Testis (tissue), 3 donors: ENCODE measurements around the gene ADORA3. TPM values are rescaled to one million over a fixed set of nuclear protein-coding genes. Genes with fewer than 3 reads are reported as not detected.

Experiments used
- DNase-seq: peaks from one replicate; pipeline ENCODE4 v3.0.0-alpha.2; 2019
- H3K27ac ChIP-seq, 2 donors: fragments of 200-600 bp; sonication (generic); one replicate each; pipeline ENCODE4 v1.5.1; 2019
- H3K27me3 ChIP-seq: fragments of 200-600 bp; sonication (generic); one replicate; pipeline ENCODE4 v1.5.1; 2019
- H3K36me3 ChIP-seq: fragments of 200-600 bp; sonication (generic); one replicate; pipeline ENCODE4 v1.5.1; 2017; ENCODE audit warnings: low read depth; ENCODE audit errors: missing control alignments
- H3K4me1 ChIP-seq: fragments of 200-600 bp; sonication (generic); one replicate; pipeline ENCODE4 v1.5.1; 2019
- H3K4me3 ChIP-seq, 2 donors: fragments of 200-600 bp; sonication (generic); one replicate each; pipeline ENCODE4 v1.5.1; 2017 to 2019
- H3K9me3 ChIP-seq: fragments of 200-600 bp; sonication (generic); one replicate; pipeline ENCODE4 v1.5.1; 2017
- POLR2A ChIP-seq: fragments of 450-650 bp; IDR thresholded peaks from one replicate; pipeline ENCODE4 v1.6.1; 2017; ENCODE audit warnings: antibody characterized with exemption, mild to moderate bottlenecking, moderate library complexity
- WGBS, 2 donors: methylation state at CpG; one replicate each; pipeline ENCODE4 v1.1.5; 2018; 5-methylcytosine and 5-hydroxymethylcytosine counted together
- intact Hi-C: fragments of 100-400 bp; cut with DNase I; formaldehyde crosslinking; loops from one replicate; pipeline ENCODE4 v1.15.1; 2023; ENCODE audit warnings: low total_unique reads
- polyA plus RNA-seq: library from polyadenylated mRNA; stranded (reverse); fragments of 350-450 nt; fragmentation: Illumina TruSeq; extraction: RNeasy Lipid Tissue Mini Kit (QIAGEN cat#74804); gene quantifications from one replicate; pipeline ENCODE4 v1.2.3, GENCODE V29; 2014; ENCODE audit warnings: low read depth, low replicate concordance; ENCODE audit not compliant: insufficient read depth
- total RNA-seq, 2 donors: library from RNA; depleted of rRNA; stranded (reverse); fragments of >200 nt; gene quantifications; one replicate each; pipeline ENCODE4 v1.2.3, GENCODE V29; 2016
- TF ChIP-seq, protein P1 (sequence below), 3 experiments: fragments of 450-650 bp in 2 of 3; fragments of 200-600 bp in 1 of 3; sonication (generic) in 1 of 3; IDR thresholded peaks; one replicate each; pipeline ENCODE4 v1.5.1; 2016 to 2019; ENCODE audit warnings: antibody characterized with exemption in 3 of 3, mild to moderate bottlenecking in 2 of 3, moderate library complexity in 1 of 3

The ADORA3 gene
- total and polyA plus RNA-seq, 3 donors from 2014 or later: 2.5 to 3.8 (median 2.8) TPM

- DNase-seq: no peak
- H3K27me3 ChIP-seq: no peaks in the 10 kb centered on the region
- no peak overlapping the region for H3K27ac ChIP-seq
- no peaks in the 10 kb centered on the region for H3K36me3 ChIP-seq
- WGBS, 2 donors: 93 to 95% methylated on average over 5 to 7 of the region's 7 CpGs
- H3K9me3 ChIP-seq: no peaks in the 10 kb centered on the region
- no peak for TF ChIP-seq POLR2A
- TF ChIP-seq, protein P1, sequence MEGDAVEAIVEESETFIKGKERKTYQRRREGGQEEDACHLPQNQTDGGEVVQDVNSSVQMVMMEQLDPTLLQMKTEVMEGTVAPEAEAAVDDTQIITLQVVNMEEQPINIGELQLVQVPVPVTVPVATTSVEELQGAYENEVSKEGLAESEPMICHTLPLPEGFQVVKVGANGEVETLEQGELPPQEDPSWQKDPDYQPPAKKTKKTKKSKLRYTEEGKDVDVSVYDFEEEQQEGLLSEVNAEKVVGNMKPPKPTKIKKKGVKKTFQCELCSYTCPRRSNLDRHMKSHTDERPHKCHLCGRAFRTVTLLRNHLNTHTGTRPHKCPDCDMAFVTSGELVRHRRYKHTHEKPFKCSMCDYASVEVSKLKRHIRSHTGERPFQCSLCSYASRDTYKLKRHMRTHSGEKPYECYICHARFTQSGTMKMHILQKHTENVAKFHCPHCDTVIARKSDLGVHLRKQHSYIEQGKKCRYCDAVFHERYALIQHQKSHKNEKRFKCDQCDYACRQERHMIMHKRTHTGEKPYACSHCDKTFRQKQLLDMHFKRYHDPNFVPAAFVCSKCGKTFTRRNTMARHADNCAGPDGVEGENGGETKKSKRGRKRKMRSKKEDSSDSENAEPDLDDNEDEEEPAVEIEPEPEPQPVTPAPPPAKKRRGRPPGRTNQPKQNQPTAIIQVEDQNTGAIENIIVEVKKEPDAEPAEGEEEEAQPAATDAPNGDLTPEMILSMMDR (IDR thresholded peaks at IDR 0.05): no peak
- H3K4me1 ChIP-seq: peaks cover 7% of the 10 kb centered on the region
- H3K4me3 ChIP-seq: no peak overlapping the region
- intact Hi-C loops: loop anchor here (10.0 kb wide), 1 partner anchor 268 kb away; the partner anchor contains the start of gene DDX20
These were observed 17.0 kb downstream of the ADORA3 start for GRCh38 chr1:111486431-111486830.

DNA sequence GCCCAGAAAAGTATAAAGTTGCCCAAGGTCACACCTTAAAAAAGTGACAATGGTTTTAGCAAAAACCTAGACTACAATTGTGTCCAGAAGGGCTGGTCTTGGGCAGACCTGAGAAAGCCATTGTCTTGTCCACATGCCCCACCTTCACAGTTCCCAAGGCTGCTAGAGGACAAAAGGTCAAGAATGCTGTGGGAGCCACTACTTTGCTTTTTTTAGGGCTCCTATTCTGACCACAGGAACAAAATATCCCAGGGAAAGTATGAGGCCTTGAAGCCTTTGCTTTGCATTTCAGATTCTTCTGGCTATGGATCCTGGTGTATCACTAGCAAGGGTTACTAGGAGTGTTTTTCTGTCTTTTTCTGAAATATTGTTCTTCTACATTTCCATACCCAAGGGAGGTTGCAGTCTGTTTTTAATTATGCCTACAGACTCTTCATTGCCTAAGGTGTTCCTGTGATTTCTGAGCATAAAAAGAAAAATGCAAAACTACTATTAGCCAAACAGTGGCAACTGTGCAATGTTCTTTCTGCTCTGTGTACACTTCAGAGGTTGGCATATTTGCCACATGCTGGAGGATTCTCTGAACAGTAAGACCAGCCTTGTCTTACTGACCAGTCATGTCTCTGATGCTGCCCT, 18.9 kb downstream of the ADORA3 start:
- Histone ChIP-seq H3K27ac (no peak overlapping the region), H3K4me3 (no peak overlapping the region), H3K36me3 (no peaks in the 10 kb centered on the region), H3K4me1 (peaks cover 7% of the 10 kb centered on the region), H3K27me3 (no peaks in the 10 kb centered on the region), H3K9me3 (no peaks in the 10 kb centered on the region)
- intact Hi-C loops: loop anchor here (10.0 kb wide), 1 partner anchor 270 kb away; the partner anchor contains the start of gene DDX20
- TF ChIP-seq, protein P1 (IDR thresholded peaks at IDR 0.05): no peak
- no peak for TF ChIP-seq POLR2A
- no peak for DNase-seq

DNA sequence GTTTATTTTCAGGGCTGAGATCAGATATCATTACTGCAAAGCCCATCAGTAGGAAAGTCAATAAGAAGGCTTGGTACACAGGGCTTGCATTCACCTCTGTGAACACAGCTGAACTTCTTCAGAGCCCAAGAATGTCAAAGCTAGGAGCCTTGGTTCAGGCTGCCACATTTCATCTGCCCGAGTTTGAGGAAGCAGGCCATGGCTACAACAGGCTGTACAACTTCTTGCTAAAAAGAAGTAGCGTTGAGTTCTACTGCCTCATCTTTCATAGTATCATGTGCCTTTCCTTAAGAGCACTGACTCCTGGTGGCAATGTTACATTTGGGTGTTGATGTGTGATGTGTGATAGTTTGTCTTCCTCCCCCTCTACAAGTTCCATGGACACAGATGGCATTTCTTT, 19.6 kb downstream of the ADORA3 start:
- Histone ChIP-seq H3K4me1 (peaks cover 7% of the 10 kb centered on the region), H3K4me3 (no peak overlapping the region), H3K9me3 (no peaks in the 10 kb centered on the region), H3K27me3 (no peaks in the 10 kb centered on the region), H3K27ac (no peak overlapping the region), H3K36me3 (no peaks in the 10 kb centered on the region)
- intact Hi-C loops: loop anchor here (10.0 kb wide), 1 partner anchor 271 kb away; the partner anchor contains the start of gene DDX20
- DNase-seq: no peak
- WGBS, 2 donors: 81 to 97% methylated on average over 2 of the region's 2 CpGs
- TF ChIP-seq POLR2A: no peak
- TF ChIP-seq, protein P1 (IDR thresholded peaks at IDR 0.05): no peak

GRCh38 chr1:111483166-111483565, 20.3 kb downstream of the ADORA3 start:
- Histone ChIP-seq H3K9me3 (no peaks in the 10 kb centered on the region), H3K27ac (no peak overlapping the region), H3K4me3 (no peak overlapping the region), H3K27me3 (no peaks in the 10 kb centered on the region), H3K4me1 (peaks cover 7% of the 10 kb centered on the region), H3K36me3 (no peaks in the 10 kb centered on the region)
- intact Hi-C loops: loop anchor here (10.0 kb wide), 1 partner anchor 272 kb away; the partner anchor contains the start of gene DDX20
- DNase-seq: no peak
- no peak for TF ChIP-seq POLR2A
- TF ChIP-seq, protein P1 (IDR thresholded peaks at IDR 0.05): no peak
- WGBS, 2 donors: 58 to 81% methylated on average over 3 of the region's 3 CpGs
